Osteoblast (primary cell): ENCODE results near the gene ITPR3. TPM values are rescaled to one million over a fixed set of nuclear protein-coding genes. Genes with fewer than 3 reads are reported as not detected.
A peak's percentile ranks its signal among the peaks of the same experiment; 100 is the strongest.

Experiments used
- DNase-seq: peaks from one replicate; pipeline ENCODE4 v3.0.0; 2011; ENCODE audit warnings: low spot score, mixed read lengths; ENCODE audit not compliant: insufficient read length; ENCODE audit errors: missing footprints
- H2AFZ ChIP-seq: 2 replicates; pipeline ENCODE4 v1.6.0; 2011; ENCODE audit warnings: mild to moderate bottlenecking, low read length
- H3K27ac ChIP-seq: 2 replicates; pipeline ENCODE4 v1.5.1; 2011; ENCODE audit warnings: mild to moderate bottlenecking, low read depth, low read length, moderate library complexity
- H3K27me3 ChIP-seq: 2 replicates; pipeline ENCODE4 v1.6.0; 2012; ENCODE audit warnings: mild to moderate bottlenecking, control low read depth, inconsistent platforms, low read length, moderate library complexity; ENCODE audit not compliant: insufficient read depth
- H3K36me3 ChIP-seq: 2 replicates; pipeline ENCODE4 v1.5.1; 2011; ENCODE audit warnings: mild to moderate bottlenecking, low read length, control low read depth, moderate library complexity; ENCODE audit not compliant: insufficient read depth
- H3K4me1 ChIP-seq: 2 replicates; pipeline ENCODE4 v1.5.1; 2011; ENCODE audit warnings: mild to moderate bottlenecking, low read length, control low read depth, moderate library complexity; ENCODE audit not compliant: insufficient read depth
- H3K4me2 ChIP-seq: 2 replicates; pipeline ENCODE4 v1.6.0; 2011; ENCODE audit warnings: mild to moderate bottlenecking, low read length; ENCODE audit not compliant: insufficient read depth
- H3K4me3 ChIP-seq: fragments of 200-600 bp; sonication (generic); 3 replicates; pipeline ENCODE4 v1.5.1; 2012; ENCODE audit warnings: mild to moderate bottlenecking, low read length, inconsistent platforms; ENCODE audit not compliant: insufficient read depth
- H3K79me2 ChIP-seq: 2 replicates; pipeline ENCODE4 v1.6.0; 2012; ENCODE audit warnings: mild to moderate bottlenecking, low read length, control low read depth, inconsistent platforms; ENCODE audit not compliant: insufficient read depth
- H3K9me3 ChIP-seq: 2 replicates; pipeline ENCODE4 v1.5.1; 2011; ENCODE audit warnings: low read depth, low read length, control low read depth
- H4K20me1 ChIP-seq: 2 replicates; pipeline ENCODE4 v1.6.0; 2012; ENCODE audit warnings: mild to moderate bottlenecking, low read length, control low read depth; ENCODE audit not compliant: insufficient read depth
- CTCF ChIP-seq: IDR thresholded peaks from 2 replicates; pipeline ENCODE4 v1.5.1; 2011; ENCODE audit warnings: mild to moderate bottlenecking, low read depth, low read length, moderate library complexity; ENCODE audit errors: extremely low read depth
- total RNA-seq: library from RNA; depleted of rRNA; stranded (reverse); fragments of >200 nt; gene quantifications from 2 replicates; pipeline ENCODE4 v1.2.3, GENCODE V29; 2012

The ITPR3 gene
- total RNA-seq, 1 donor, result 46.7 TPM

GRCh38 chr6:33579828-33580714 lies 41.1 kb upstream of the ITPR3 start, which contains the start of gene BAK1:
Gene BAK1 (minus strand): TSS chr6:33580276. CDS start chr6:33577604, 2,672 bp downstream.
- H3K36me3 ChIP-seq, result peaks cover 14% of the 10 kb centered on the region
- peak within 1 kb of the TSS; percentile 88 for H3K4me2 ChIP-seq
- H2AFZ ChIP-seq, result peak within 1 kb of the TSS; percentile 76
- peak; percentile 99 for DNase-seq
- no peaks in the 10 kb centered on the region for H3K27me3 ChIP-seq
- H3K27ac ChIP-seq, result peak within 1 kb of the TSS; percentile 81
- H4K20me1 ChIP-seq, result peaks cover 16% of the 10 kb centered on the region
- TF ChIP-seq CTCF, result peak; percentile 43
- H3K4me3 ChIP-seq, result peak within 1 kb of the TSS; percentile 94
- H3K4me1 ChIP-seq, result peaks cover 7% of the 10 kb centered on the region
- no peaks in the 10 kb centered on the region for H3K9me3 ChIP-seq
- H3K79me2 ChIP-seq, result peaks cover 34% of the 10 kb centered on the region

- Histone ChIP-seq H3K36me3 (peaks cover 8% of the 10 kb centered on the region), H4K20me1 (peaks cover 16% of the 10 kb centered on the region), H3K27ac (no peak overlapping the region), H3K9me3 (no peaks in the 10 kb centered on the region), H3K4me3 (no peak overlapping the region), H2AFZ (no peak overlapping the region), H3K4me2 (no peak overlapping the region), H3K27me3 (no peaks in the 10 kb centered on the region), H3K79me2 (peaks cover 34% of the 10 kb centered on the region), H3K4me1 (peaks cover 7% of the 10 kb centered on the region)
- no peak for TF ChIP-seq CTCF
- no peak for DNase-seq
Measured at GRCh38 chr6:33581186-33581585, 39.9 kb upstream of the ITPR3 start.

GRCh38 chr6:33583591-33584155 lies 37.4 kb upstream of the ITPR3 start:
- H3K79me2 ChIP-seq, result peaks cover 13% of the 10 kb centered on the region
- H3K4me2 ChIP-seq, result no peak overlapping the region
- H3K27me3 ChIP-seq, result no peaks in the 10 kb centered on the region
- H3K9me3 ChIP-seq, result no peaks in the 10 kb centered on the region
- no peak overlapping the region for H2AFZ ChIP-seq
- H3K4me1 ChIP-seq, result peaks cover 7% of the 10 kb centered on the region
- TF ChIP-seq CTCF, result peak; percentile 54
- H3K27ac ChIP-seq, result no peak overlapping the region
- H4K20me1 ChIP-seq, result peaks cover 3% of the 10 kb centered on the region
- DNase-seq, result peak; percentile 81
- H3K36me3 ChIP-seq, result no peaks in the 10 kb centered on the region
- no peak overlapping the region for H3K4me3 ChIP-seq
